Neural cell (in vitro differentiated cells): Measurements from ENCODE around the gene GPRC5B.

Experiments used
- EP300 ChIP-seq: fragments of 450-650 bp; conservative IDR thresholded peaks from 2 replicates; pipeline ENCODE4 v1.6.1; 2014; ENCODE audit warnings: antibody characterized with exemption, mild to moderate bottlenecking, moderate library complexity; ENCODE audit not compliant: poor library complexity, severe bottlenecking
- MXI1 ChIP-seq: fragments of 450-650 bp; conservative IDR thresholded peaks from 2 replicates; pipeline ENCODE4 v1.6.1; 2014; ENCODE audit warnings: antibody characterized with exemption, mild to moderate bottlenecking; ENCODE audit not compliant: poor library complexity, severe bottlenecking
- POLR2AphosphoS5 ChIP-seq: IDR thresholded peaks from 2 replicates; pipeline ENCODE4 v1.6.1; 2012
- RAD21 ChIP-seq: fragments of 450-650 bp; conservative IDR thresholded peaks from 2 replicates; pipeline ENCODE4 v1.6.1; 2014; ENCODE audit warnings: antibody characterized with exemption, mild to moderate bottlenecking, moderate library complexity
- REST ChIP-seq: IDR thresholded peaks from 2 replicates; pipeline ENCODE4 v1.6.1; 2012; ENCODE audit warnings: borderline replicate concordance
- SMC3 ChIP-seq: fragments of 450-650 bp; conservative IDR thresholded peaks from 2 replicates; pipeline ENCODE4 v1.6.1; 2014; ENCODE audit warnings: antibody characterized with exemption, mild to moderate bottlenecking, moderate library complexity; ENCODE audit not compliant: poor library complexity
- TAF1 ChIP-seq: IDR thresholded peaks from 2 replicates; pipeline ENCODE4 v1.6.1; 2012; ENCODE audit warnings: low read depth
- TF ChIP-seq, protein P1 (sequence below): fragments of 450-650 bp; IDR thresholded peaks from 2 replicates; pipeline ENCODE4 v1.5.1; 2014; ENCODE audit warnings: antibody characterized with exemption, mild to moderate bottlenecking, moderate library complexity; ENCODE audit not compliant: poor library complexity, severe bottlenecking

GRCh38 chr16:19883966-19884485 is 622 bp downstream of the GPRC5B start:
- TF ChIP-seq MXI1: peak; percentile 1
- TF ChIP-seq, protein P1, sequence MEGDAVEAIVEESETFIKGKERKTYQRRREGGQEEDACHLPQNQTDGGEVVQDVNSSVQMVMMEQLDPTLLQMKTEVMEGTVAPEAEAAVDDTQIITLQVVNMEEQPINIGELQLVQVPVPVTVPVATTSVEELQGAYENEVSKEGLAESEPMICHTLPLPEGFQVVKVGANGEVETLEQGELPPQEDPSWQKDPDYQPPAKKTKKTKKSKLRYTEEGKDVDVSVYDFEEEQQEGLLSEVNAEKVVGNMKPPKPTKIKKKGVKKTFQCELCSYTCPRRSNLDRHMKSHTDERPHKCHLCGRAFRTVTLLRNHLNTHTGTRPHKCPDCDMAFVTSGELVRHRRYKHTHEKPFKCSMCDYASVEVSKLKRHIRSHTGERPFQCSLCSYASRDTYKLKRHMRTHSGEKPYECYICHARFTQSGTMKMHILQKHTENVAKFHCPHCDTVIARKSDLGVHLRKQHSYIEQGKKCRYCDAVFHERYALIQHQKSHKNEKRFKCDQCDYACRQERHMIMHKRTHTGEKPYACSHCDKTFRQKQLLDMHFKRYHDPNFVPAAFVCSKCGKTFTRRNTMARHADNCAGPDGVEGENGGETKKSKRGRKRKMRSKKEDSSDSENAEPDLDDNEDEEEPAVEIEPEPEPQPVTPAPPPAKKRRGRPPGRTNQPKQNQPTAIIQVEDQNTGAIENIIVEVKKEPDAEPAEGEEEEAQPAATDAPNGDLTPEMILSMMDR: no peak
- no peak for TF ChIP-seq EP300
- no peak for TF ChIP-seq POLR2AphosphoS5
- no peak for TF ChIP-seq RAD21
- TF ChIP-seq REST: no peak
- no peak for TF ChIP-seq TAF1
- no peak for TF ChIP-seq SMC3
